K562 (cell line): ENCODE measurements around the gene ADORA3. TPM values are rescaled to one million over a fixed set of nuclear protein-coding genes. Genes with fewer than 3 reads are reported as not detected.

Experiments used
- CTBP1 ChIP-seq: fragments of 450-650 bp; IDR thresholded peaks from 2 replicates; pipeline ENCODE4 v1.6.1; 2016; ENCODE audit warnings: borderline replicate concordance
- NFATC3 ChIP-seq: fragments of 450-650 bp; IDR thresholded peaks from 2 replicates; pipeline ENCODE4 v1.6.1; 2017; ENCODE audit warnings: mild to moderate bottlenecking
- SRF ChIP-seq, 2 experiments: fragments of 250-450, 450-650 bp in 1 of 2; sonication (Bioruptor Pico) in 1 of 2; sonication (generic) in 1 of 2; formaldehyde crosslinking; IDR thresholded peaks; 2 replicates each; pipeline versions ENCODE4 v1.5.0 to v1.5.1; 2020 to 2022; ENCODE audit warnings: mild to moderate bottlenecking in 1 of 2, missing genetic modification reagents in 1 of 2
- ZBTB40 ChIP-seq, 2 experiments: fragments of 450-650 bp in 1 of 2; sonication (generic) in 1 of 2; formaldehyde crosslinking in 1 of 2; IDR thresholded peaks; 2 replicates each; pipeline versions ENCODE4 v1.7.1 to v1.9.0; 2016 to 2022; ENCODE audit warnings: inconsistent platforms in 1 of 2, mild to moderate bottlenecking in 1 of 2, missing genetic modification reagents in 1 of 2
- ZNF395 ChIP-seq: fragments of 200-800 bp; sonication (Bioruptor generic); IDR thresholded peaks from 2 replicates; pipeline ENCODE4 v1.6.1; 2017; ENCODE audit warnings: missing genetic modification characterization, missing compliant biosample characterization
- ZNF740 ChIP-seq, 3 experiments: fragments of 200-800 bp in 1 of 3; sonication (Bioruptor generic) in 1 of 3; sonication (generic) in 1 of 3; formaldehyde crosslinking in 1 of 3; IDR thresholded peaks; 2 replicates each; pipeline versions ENCODE4 v1.6.1 to v1.8.0; 2016 to 2022; ENCODE audit warnings: mild to moderate bottlenecking in 2 of 3, missing compliant biosample characterization in 2 of 3, missing genetic modification characterization in 2 of 3, missing genetic modification reagents in 1 of 3
- polyA plus RNA-seq, 8 experiments: library from polyadenylated mRNA; depleted of rRNA in 4 of 8; stranded (reverse) in 5 of 8; unstranded in 3 of 8; fragments of >200 nt; fragmentation: Nextera tagmentation in 2 of 8; fragmentation: Illumina TruSeq in 1 of 8; extraction: Ambion mirVana in 2 of 8; extraction: Trizol in 1 of 8; gene quantifications; 2 replicates each; pipeline versions ENCODE4 v1.2.1 to v1.2.3, GENCODE V29; 2011 to 2014; ENCODE audit warnings: inconsistent platforms in 1 of 8, missing spikeins in 1 of 8
- total RNA-seq, 7 experiments: library from RNA; depleted of rRNA in 6 of 7; stranded (reverse); fragments of >200 nt in 6 of 7; fragmentation: Illumina TruSeq in 2 of 7; extraction: Trizol in 2 of 7; gene quantifications; 2 replicates each; pipeline versions ENCODE4 v1.2.1 to v1.2.3, GENCODE V29; 2011 to 2021; ENCODE audit warnings: low replicate concordance in 1 of 7
- TF ChIP-seq, protein P1 (sequence below): fragments of 200-800 bp; sonication (Bioruptor generic); IDR thresholded peaks from 2 replicates; pipeline ENCODE4 v1.6.1; 2016; ENCODE audit warnings: missing genetic modification characterization, missing compliant biosample characterization

ADORA3 gene
- total and polyA plus RNA-seq, 9 of the 15 experiments (the other 6 are each of a cell fraction or from before 2014, with no cell fraction given), result 0.09 to 0.35 (median 0.16) TPM; not detected in 3

GRCh38 chr1:111481387-111482221 lies 21.8 kb downstream of the ADORA3 start (continued):
- TF ChIP-seq, protein P1, sequence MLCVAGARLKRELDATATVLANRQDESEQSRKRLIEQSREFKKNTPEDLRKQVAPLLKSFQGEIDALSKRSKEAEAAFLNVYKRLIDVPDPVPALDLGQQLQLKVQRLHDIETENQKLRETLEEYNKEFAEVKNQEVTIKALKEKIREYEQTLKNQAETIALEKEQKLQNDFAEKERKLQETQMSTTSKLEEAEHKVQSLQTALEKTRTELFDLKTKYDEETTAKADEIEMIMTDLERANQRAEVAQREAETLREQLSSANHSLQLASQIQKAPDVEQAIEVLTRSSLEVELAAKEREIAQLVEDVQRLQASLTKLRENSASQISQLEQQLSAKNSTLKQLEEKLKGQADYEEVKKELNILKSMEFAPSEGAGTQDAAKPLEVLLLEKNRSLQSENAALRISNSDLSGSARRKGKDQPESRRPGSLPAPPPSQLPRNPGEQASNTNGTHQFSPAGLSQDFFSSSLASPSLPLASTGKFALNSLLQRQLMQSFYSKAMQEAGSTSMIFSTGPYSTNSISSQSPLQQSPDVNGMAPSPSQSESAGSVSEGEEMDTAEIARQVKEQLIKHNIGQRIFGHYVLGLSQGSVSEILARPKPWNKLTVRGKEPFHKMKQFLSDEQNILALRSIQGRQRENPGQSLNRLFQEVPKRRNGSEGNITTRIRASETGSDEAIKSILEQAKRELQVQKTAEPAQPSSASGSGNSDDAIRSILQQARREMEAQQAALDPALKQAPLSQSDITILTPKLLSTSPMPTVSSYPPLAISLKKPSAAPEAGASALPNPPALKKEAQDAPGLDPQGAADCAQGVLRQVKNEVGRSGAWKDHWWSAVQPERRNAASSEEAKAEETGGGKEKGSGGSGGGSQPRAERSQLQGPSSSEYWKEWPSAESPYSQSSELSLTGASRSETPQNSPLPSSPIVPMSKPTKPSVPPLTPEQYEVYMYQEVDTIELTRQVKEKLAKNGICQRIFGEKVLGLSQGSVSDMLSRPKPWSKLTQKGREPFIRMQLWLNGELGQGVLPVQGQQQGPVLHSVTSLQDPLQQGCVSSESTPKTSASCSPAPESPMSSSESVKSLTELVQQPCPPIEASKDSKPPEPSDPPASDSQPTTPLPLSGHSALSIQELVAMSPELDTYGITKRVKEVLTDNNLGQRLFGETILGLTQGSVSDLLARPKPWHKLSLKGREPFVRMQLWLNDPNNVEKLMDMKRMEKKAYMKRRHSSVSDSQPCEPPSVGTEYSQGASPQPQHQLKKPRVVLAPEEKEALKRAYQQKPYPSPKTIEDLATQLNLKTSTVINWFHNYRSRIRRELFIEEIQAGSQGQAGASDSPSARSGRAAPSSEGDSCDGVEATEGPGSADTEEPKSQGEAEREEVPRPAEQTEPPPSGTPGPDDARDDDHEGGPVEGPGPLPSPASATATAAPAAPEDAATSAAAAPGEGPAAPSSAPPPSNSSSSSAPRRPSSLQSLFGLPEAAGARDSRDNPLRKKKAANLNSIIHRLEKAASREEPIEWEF, result no peak
- TF ChIP-seq ZNF395 (CRISPR knock-in tag) (no peak), CTBP1 (0 out of 2 replicates have a peak, but pooled peaks have one; percentile 13), ZNF740 (CRISPR knock-in tag; IDR thresholded peaks at IDR 0.05) (no peak), ZNF740 (tag; IDR thresholded peaks at IDR 0.05) (no peak), ZBTB40 (IDR thresholded peaks at IDR 0.05) (no peak), ZBTB40 (CRISPR knock-in tag; IDR thresholded peaks at IDR 0.05) (peak; percentile 31; the same call in 1 of the 2 replicates), SRF (CRISPR knock-in tag; IDR thresholded peaks at IDR 0.05) (peak in 1 of 2 experiments; percentile 61; a peak in 2 of 4 replicates), NFATC3 (no peak)
